ENCODE results near the gene USP35.

Gene USP35

DNA sequence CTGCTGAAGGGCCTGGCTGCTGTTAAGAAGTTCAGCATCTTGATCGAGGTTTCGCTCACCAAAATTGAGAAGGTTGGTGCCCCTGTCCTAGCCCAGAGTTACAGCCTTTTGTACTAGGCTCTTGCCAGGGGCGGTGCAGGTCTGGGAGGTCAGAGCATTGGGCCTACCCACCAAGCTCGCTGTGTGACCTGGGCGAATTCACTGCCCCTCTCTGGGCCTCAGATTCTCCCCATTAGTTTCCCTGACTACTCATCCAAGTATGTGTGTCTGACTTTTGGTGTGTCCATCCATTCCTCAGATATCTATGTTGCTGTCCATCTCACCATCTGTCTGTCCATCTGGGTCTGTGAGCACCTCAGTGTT is 10.9 kb downstream of the USP35 start:
- no peak for DNase-seq

DNA sequence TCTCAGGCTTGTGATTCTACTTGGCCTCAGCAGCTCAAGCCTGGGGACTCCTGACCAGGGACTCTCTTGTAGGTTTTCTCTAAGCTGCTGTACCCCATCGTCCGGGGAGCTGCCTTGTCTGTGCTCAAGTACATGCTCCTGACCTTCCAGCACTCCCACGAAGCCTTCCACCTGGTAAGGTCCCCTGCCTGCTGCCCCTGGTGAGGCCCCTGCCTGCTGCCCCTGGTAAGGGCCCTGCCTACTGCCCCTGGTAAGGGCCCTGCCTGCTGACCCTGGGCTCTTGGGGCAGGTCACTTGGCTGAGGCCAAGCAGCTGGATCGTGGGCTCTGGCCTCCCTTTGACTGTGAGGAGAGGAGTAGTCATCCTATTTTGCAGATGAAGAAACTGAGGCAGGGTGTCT is 11.3 kb downstream of the USP35 start:
- no peak for DNase-seq

DNA sequence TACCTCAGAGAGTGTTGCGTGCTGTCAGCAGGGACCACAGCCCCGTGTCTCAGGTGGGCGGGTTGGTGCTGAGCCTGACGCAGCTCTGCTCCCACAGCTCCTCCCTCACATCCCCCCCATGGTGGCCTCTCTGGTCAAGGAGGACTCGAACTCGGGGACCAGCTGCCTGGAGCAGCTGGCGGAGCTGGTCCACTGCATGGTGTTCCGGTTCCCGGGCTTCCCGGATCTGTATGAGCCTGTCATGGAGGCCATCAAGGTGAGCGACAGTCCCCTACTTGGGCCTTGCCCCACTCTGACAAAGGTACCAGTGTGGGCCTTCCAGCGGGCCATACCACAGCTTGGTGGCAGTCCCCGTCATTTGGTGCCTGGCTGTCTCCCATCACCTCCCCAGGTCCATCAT is 11.8 kb downstream of the USP35 start:
- DNase-seq: no peak

DNA sequence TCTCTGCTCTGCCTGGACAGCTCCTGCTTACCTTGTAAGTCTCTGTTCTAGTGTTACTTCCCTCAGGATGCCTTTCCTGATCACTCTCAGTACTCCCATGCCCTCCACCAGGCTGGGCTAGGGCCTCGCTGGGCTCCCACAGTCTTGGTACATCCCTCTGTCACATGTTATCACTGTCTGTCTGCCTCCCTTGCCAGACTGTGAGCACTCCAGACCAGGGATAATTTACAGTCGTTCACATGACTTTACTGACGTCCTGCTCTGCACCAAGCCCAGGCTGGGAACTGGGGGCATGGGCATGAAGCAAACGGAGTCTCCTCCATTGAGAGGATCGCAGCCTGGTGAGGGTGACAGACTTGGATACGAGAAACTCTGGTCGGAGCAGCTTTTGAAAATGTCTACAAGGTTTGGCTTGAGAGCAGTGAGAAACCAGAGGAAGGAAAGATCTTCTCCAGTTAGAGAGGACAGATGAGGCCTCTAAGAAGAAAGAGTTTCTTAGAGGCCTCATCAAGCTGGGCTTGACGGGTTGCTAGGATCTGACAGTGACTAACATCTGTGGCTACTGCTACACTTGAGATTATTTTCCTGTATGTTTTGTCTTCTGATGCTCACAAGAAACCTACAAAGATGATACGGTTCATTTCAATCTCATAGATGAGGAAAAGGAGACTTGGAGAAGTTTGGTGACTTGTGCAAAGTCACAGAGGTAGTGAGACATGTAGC is 12.5 kb downstream of the USP35 start:
- DNase-seq: no peak

GRCh38 chr11:78202733-78203167 is 14.0 kb downstream of the USP35 start:
- DNase-seq: no peak

GRCh38 chr11:78203184-78203583 is 14.5 kb downstream of the USP35 start:
- no peak for DNase-seq

DNA sequence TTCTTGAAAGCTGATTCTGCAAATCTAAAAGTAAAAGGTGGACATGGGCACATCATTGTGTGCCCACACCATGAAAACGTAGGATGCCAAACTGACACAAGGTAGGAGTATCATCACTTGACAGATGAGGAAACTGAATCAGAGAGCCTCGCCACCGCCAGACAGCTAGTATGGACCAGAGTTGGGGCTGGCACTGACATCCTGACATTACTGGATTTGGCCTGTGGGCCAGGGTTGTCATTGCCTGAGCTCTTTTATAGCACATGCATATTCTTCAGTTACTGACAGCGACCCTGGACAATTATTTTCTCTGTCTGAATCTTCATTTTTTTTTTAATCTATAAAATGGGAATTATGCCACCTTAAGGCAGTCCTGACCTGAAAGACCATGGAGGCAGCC is 16.5 kb downstream of the USP35 start:
- DNase-seq: no peak

DNA sequence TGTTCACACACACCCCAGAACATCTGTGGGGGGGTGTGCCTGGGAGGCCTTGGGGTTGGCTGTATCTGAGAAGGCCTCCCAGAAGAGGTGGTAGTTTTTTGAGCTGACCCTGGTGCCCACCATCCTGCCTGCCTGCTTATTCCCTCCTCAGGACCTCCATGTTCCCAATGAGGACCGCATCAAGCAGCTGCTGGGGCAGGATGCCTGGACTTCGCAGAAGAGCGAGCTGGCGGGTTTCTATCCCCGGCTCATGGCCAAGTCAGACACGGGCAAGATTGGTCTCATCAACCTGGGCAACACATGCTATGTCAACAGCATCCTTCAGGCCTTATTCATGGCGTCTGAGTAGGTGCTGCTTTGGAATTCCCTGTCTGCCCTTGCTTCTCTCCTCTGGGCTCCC is 17.0 kb downstream of the USP35 start:
- DNase-seq: no peak

DNA sequence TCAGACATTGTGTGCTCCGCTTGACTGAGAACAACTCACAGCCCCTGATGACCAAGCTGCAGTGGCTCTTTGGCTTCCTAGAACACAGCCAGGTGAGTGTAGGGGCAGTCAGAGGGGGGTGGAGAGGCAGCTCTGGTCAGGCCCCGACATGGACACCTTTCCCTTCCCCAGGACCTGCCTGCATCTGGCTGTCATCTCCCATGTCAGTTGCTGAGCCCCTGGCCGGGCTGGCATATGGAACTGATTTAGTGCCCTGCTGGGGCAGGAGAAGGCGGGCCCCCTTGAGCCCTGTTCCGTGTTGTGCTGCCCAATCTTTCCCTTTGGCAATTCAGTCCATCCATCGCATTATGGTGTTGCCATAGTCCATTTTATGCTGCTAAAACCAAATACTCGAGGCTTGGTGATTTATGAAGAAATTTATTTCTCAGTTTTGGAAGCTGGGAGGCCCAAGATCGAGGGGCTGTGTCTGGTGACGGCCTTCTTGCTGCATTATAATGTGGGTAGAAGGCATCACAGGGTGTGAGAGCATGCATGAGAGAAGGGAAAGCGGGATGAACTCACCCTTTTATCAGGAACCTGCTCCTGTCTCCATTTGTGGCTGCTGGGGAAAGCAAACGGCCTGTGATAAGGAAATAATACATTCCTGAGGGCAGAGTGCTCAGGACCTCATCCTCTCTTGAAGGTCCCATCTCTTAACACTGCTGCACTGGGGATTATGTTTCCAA is 19.0 kb downstream of the USP35 start:
- DNase-seq: no peak

DNA sequence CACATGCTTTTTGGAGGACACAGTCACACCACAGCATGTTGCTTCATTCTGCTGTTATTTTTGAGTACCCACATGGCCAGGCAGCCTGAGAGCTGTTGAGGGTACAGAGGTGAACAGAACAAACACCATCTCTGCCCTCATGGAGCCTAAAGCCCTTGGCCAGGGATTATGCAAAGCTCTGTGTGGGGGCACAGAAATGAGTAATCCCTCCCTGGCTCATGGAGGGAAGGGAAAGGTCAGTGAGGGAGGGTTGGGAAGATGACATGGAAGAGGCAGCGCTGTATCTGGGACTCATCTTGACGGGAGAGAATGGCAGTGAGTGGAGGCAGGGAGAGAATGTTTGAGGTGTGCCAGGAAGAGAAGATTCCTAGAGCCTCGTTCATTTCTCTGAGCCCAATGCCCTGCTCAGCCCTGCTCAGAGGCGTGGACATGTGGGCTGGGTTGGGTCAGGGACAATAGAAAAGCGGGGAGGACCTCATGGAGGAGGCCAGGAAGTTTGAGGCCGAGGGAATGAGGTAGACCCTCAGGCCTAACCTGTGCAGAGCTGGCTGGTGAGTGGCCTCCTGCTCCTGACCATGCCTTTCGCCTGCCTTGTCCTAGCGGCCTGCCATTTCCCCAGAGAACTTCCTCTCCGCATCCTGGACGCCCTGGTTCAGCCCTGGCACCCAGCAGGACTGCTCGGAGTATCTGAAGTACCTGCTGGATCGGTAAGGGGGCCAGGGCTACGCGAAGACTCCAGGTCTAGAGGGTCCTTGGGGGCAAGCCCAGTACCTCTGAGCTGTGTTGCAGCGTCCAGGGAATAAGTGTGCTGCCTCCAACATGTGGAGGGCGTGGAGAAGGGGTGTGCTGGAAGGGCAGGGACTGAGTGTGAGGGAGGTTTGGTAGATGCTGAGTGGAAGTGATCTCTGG is 19.8 kb downstream of the USP35 start:
- no peak for DNase-seq

DNA sequence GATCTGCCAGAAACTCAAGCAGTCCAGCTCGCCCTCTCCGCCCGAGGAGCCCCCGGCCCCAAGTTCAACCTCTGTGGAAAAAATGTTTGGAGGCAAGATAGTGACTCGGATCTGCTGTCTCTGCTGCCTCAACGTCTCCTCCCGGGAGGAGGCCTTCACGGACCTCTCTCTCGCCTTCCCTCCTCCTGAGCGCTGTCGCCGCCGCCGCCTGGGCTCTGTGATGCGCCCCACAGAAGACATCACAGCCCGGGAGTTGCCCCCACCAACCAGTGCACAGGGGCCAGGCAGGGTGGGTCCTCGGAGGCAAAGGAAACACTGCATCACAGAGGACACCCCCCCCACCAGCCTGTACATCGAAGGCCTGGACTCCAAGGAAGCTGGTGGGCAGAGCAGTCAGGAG is 20.8 kb downstream of the USP35 start:
- no peak for DNase-seq

DNA sequence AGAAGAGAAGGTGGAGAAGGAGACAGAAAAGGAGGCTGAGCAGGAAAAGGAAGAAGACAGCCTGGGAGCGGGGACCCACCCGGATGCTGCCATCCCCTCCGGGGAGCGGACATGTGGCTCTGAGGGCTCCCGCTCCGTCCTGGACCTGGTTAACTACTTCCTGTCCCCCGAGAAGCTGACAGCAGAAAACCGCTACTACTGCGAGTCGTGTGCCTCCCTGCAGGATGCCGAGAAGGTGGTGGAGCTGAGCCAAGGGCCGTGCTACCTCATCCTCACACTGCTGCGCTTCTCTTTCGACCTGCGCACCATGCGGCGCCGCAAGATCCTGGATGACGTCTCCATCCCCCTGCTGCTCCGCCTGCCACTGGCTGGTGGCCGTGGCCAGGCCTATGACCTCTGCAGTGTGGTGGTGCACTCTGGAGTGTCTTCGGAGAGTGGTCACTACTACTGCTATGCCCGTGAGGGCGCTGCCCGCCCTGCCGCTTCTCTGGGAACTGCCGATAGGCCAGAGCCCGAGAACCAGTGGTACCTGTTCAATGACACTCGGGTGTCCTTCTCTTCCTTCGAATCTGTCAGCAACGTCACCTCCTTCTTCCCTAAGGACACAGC is 21.4 kb downstream of the USP35 start:
- no peak for DNase-seq

DNA sequence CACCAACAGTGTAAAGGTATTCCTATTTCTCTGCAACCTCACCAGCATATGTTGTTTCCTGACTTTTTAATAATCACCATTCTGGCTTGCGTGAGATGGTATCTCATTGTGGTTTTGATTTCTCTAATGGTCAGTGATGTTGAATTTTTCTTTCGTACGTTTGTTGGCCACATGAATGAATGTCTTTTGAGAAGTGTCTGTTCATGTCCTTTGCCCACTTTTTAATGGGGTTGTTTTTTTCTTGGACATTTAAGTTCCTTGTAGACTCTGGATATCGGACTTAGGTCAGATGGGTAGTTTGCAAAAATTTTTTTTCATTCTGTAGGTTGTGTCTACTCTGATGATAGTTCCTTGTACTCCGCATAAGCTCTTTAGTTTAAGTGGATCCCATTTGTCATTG is 22.8 kb downstream of the USP35 start:
- no peak for DNase-seq

DNA sequence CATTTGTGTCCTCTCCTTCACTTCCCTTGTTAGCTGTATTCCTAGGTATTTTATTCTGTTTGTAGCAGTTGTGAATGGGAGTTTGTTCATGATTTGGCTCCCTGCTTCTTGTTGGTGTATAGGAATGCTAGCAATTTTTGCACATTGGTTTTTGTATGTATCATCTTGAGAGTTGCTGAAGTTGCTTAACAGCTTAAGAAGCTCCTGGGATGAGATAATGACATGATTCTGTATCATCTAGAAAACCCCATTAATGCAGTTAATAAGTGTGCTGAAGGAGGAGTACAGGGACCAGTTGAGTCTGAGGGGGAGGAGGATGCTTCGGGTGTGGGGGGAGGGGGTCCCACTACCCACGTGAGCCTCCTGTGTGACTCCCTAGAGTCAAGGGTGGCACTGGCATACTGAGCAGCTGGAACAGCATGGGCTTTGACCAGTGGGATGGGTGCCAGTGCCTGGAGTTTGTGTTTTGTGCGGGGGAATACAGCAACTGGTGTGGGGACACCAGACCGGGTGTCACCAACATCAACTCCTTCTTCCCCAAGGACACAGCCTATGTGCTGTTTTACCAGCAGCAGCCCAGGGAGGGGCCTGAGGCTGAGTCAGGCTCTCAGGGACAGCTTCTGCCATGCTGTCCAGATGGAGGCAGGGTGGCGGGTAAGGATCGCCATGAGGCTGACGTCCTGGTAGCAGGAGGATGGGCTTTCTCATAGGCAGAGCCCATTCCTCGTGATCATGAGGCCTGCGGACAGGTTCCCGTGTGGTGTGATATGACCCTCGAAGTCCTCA is 24.1 kb downstream of the USP35 start:
- DNase-seq: no peak

GRCh38 chr11:78213526-78214330 is 25.0 kb downstream of the USP35 start:
- DNase-seq: no peak

DNA sequence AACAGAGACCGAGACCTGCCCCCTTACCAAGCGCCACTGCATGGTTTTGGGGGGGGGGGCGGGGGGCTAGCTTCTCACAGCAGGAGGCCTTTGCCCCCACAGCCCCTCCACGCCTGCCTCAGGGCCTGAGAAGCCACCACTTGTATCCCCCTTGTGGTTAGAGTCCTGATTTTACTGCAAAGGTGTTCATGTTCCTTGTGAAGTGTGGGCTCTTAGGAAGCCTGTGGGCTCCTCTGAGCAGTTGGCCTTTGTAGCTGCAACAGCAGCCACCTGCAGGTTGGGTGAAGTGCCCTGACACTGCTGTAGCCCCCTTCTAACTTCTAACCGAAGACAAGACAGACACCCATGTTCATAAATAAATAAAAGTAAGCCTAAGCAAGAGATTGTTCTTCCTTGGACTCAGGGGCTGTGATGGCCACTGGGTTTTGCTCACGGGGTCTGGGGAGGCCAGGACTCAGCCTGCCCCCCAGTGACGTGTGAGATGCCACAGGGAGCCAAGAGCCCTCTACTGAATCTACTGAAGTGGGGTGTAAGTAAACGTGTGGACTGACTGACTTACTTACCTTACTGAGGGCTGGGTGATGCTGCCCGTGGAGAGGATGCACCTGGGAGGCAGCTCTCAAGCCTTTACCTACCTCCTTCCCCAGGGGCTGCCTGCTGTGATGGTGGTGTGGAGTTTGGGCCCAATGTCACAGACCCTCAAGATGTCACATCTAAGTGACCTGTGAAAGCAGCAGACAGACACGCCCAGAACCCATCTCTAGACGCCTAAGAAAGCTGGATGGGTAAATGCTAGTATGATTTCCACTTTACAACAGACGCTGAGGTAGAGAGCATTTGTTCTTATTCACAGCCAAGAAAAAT is 25.8 kb downstream of the USP35 start:
- no peak for DNase-seq

DNA sequence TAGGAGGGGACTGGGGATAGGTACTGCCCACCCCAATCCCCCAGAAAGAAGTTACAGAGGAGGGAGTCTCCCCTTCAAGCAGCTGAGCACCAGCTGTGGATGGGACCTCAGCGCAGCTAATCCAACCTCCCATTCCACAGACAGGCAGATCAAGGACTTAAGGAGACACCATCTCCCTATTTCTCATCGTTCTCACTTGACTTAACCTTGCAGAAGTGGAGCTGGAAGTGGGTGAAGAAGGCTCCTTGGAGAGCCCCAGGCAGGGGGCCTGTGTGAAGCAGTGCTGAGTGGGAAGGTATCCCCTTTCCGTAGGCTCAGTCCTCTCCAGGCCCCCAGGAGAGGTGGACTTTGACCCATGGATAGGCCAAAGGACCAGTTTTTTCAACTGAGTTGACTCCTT is 27.3 kb downstream of the USP35 start:
- no peak for DNase-seq

GRCh38 chr11:78216571-78217287 is 28.0 kb downstream of the USP35 start:
- DNase-seq: no peak

DNA sequence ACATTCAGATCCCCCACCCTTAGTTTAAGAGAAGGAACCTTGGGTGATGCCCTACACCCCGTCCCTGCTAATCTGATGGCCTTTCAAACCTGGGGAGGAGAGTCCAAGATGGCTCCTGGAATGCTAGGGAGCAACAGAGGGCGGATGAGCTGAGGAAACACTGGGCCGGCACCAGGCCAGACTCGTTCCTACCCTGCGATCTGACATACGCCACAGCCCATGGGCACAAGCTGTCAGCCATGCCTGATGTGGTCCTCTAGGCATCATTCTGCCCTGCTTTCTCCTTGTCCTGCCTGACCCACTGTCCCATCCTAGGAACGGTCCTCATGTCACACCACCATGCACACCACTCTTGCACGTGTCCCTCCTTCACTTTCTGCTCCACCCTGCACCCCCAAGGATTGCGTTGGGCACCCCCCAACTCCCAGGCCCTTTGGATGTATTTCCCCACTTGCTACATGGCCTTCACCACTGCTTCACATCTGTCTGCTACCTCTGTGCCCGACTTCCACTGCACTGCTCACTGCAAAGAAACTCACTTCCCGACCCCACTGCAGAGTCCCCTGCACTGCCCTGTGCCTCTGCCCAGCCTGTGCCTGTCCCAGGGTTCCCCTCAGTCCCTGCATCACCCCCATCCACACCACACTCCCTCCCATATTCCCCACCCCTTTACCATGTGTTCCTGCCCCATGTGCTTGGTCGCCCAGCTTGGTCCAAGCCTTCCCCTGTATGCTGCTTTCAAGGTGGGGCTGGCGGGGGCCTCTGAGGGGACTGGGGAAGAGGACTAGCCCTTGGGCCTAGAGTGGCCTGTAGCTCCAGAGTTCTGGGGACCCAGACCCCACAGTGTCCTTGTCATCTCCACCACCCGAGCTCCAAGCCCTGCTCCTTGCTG is 29.2 kb downstream of the USP35 start:
- no peak for DNase-seq
